Esophagus (tissue), 2 donors: Measurements from ENCODE around the gene PDHA2. TPM values are rescaled to one million over a fixed set of nuclear protein-coding genes. Genes with fewer than 3 reads are reported as not detected.

Source experiments
- H3K27ac ChIP-seq, 2 donors: one replicate each; pipeline ENCODE4 v1.5.1; 2013; ENCODE audit warnings: low read depth in 2 of 2, mild to moderate bottlenecking in 2 of 2, inconsistent platforms in 1 of 2, low read length in 1 of 2, moderate library complexity in 1 of 2
- H3K27me3 ChIP-seq, 2 donors: one replicate each; pipeline ENCODE4 v1.6.1; 2013; ENCODE audit warnings: low read length in 2 of 2, control low read depth in 1 of 2, mild to moderate bottlenecking in 1 of 2; ENCODE audit not compliant: insufficient read depth in 2 of 2, control insufficient read depth in 1 of 2
- H3K36me3 ChIP-seq, 2 donors: one replicate each; pipeline ENCODE4 v1.6.1; 2013; ENCODE audit warnings: low read length in 1 of 2; ENCODE audit not compliant: control insufficient read depth in 2 of 2, insufficient read depth in 2 of 2
- H3K4me1 ChIP-seq, 2 donors: one replicate each; pipeline ENCODE4 v1.6.1; 2013; ENCODE audit warnings: low read length in 1 of 2; ENCODE audit not compliant: control insufficient read depth in 2 of 2, insufficient read depth in 2 of 2
- H3K4me3 ChIP-seq, 2 donors: one replicate each; pipeline ENCODE4 v1.5.1; 2013; ENCODE audit warnings: low read length in 2 of 2, mild to moderate bottlenecking in 2 of 2, low read depth in 1 of 2, moderate library complexity in 1 of 2
- H3K9me3 ChIP-seq, 2 donors: one replicate each; pipeline ENCODE4 v1.6.1; 2013; ENCODE audit warnings: mild to moderate bottlenecking in 2 of 2, low read depth in 1 of 2, low read length in 1 of 2, moderate library complexity in 1 of 2; ENCODE audit not compliant: control insufficient read depth in 2 of 2, insufficient read depth in 1 of 2
- WGBS, 2 donors: extraction: QIAGEN DNeasy Blood & Tissue Kit; methylation state at CpG; one replicate each; pipeline ENCODE4 v1.1.7; 2013; 5-methylcytosine and 5-hydroxymethylcytosine counted together
- polyA plus RNA-seq, 2 donors: library from polyadenylated mRNA; stranded (reverse); fragments of 200-250 nt; gene quantifications; one replicate each; pipeline ENCODE4 v1.2.3, GENCODE V29; 2013
- donor health status: healthy with polysubstance abuse.
- donor health status: Bipolar disorder and iron deficiency.

Gene PDHA2
- not detected for polyA plus RNA-seq

DNA sequence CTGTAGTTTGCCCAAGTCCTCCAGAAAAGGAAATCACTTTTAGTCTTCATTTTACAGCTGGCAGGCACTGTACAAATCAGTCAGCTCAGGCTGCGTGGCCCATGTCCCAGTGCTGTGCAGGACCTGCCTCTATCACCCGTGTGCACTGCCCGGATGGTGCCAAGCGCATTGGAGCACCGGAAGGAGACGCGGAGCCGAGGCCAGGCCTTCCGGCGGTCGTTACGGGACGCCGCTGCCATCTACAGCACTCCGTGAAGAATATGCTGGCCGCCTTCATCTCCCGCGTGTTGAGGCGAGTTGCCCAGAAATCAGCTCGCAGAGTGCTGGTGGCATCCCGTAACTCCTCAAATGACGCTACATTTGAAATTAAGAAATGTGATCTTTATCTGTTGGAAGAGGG lies at the start of gene PDHA2:
Gene PDHA2 (plus strand): TSS at position 203 of the 400 bp plus-strand sequence. CDS start 58 bp downstream, at position 261.
- Histone ChIP-seq H3K27ac (no peak within 1 kb of the TSS), H3K9me3 (peaks cover 0 to 6% of the 10 kb centered on the region in 2 donors), H3K27me3 (no peaks in the 10 kb centered on the region), H3K36me3 (no peaks in the 10 kb centered on the region), H3K4me3 (no peak within 1 kb of the TSS), H3K4me1 (no peaks in the 10 kb centered on the region)
- WGBS, 2 donors, result 95 to 96% methylated on average over 22 of the region's 22 CpGs

DNA sequence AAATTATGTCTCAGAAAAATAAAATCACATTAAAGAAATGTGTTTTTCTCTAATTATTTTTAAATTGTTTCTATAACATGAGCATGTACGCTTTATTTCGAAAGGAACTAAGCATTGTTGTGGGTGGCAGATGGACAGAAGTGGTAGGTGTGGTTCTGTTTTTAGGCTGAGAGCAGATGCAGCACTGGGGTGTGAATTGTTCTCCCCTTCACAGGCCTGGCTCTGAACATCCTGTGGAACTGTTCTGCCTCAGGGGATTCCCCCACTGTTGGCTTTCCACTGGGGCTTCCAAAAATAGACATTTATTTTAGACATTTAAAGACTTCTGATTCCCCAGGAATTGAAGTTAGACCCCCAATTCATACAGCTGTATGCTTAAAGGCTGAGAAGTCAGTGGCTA lies 41.9 kb upstream of the PDHA2 start:
- Histone ChIP-seq H3K4me3 (no peak overlapping the region), H3K9me3 (no peaks in the 10 kb centered on the region)
- 75 to 81% methylated on average over 2 of the region's 2 CpGs for WGBS, 2 donors

DNA sequence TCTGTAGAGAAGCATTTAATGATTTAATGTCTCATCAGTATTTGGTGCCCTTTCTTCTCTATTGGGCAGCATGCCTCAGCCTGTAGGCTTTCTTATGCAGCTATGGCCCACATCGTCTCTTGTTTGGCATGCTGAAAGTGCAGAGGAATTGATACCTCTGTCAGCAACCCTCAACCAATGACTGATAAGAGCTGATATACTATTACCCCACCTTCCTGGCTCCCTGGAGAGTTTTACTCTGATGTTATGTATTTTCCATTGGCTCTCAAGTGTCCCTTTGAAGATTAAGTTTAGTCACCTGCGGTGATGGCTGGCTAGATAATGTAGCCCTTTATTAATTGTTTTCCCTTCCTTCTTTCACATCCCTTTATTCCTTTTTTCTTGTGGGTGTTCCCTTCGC lies 41.2 kb upstream of the PDHA2 start:
- no peak overlapping the region for H3K27ac ChIP-seq
- H3K4me3 ChIP-seq, result no peak overlapping the region
- H3K27me3 ChIP-seq, result no peaks in the 10 kb centered on the region
- H3K4me1 ChIP-seq, result no peaks in the 10 kb centered on the region
- no peaks in the 10 kb centered on the region for H3K36me3 ChIP-seq
- H3K9me3 ChIP-seq, result no peaks in the 10 kb centered on the region
- 66 to 79% methylated on average over 3 of the region's 3 CpGs for WGBS, 2 donors

More for the DNA sequence above, 41.9 kb upstream of the PDHA2 start:
- H3K27ac ChIP-seq, result no peak overlapping the region
- no peaks in the 10 kb centered on the region for H3K36me3 ChIP-seq
- no peaks in the 10 kb centered on the region for H3K4me1 ChIP-seq
- H3K27me3 ChIP-seq, result no peaks in the 10 kb centered on the region

DNA sequence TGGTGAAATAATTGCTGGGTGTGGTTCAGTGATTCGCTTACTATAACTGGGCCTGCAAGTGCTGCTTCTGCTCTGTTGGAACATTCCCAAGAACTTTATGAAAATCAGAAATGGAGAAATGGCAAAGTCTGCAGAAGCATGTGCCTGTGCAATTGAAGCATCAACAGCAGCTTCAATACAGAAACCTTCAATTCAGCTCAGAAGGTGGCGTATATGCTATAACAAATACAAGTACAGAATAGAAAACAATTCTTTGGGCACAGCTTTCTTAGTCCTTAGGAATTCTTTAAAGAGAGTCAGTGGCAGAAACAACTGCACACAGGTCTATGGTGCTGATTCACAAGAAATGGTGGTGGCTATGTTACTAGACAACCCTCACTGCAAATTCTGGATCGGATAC lies 18.0 kb upstream of the PDHA2 start:
- 67 to 69% methylated on average over 3 of the region's 3 CpGs for WGBS, 2 donors
- H3K36me3 ChIP-seq, result no peaks in the 10 kb centered on the region
- H3K4me1 ChIP-seq, result no peaks in the 10 kb centered on the region
- H3K27me3 ChIP-seq, result no peaks in the 10 kb centered on the region
- no peaks in the 10 kb centered on the region for H3K9me3 ChIP-seq
- H3K4me3 ChIP-seq, result no peak overlapping the region
- H3K27ac ChIP-seq, result no peak overlapping the region

DNA sequence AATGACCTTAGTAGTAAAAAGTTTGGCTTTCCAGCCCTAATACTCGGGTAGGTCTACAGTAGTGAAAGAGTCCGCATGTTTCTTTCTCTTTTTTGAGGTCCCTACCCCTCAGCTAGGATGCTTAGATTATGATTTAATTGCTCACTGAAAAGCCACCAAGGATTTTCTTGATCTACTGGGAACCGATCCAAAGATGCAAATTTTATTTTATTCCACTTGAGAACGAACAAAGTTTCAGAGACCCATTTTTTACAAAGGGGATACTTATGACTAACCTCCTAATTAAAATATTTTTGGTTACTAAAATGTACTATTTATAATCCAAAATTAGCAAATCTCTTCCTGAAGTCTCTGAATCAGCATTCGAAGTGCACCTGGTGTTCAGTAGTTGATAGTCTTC lies 14.3 kb upstream of the PDHA2 start:
- WGBS, 2 donors, result 72 to 74% methylated on average over 5 of the region's 5 CpGs

GRCh38 chr4:95830651-95831050 lies 9.2 kb upstream of the PDHA2 start:
- Histone ChIP-seq H3K4me3 (no peak overlapping the region), H3K27ac (no peak overlapping the region), H3K9me3 (no peaks in the 10 kb centered on the region), H3K27me3 (no peaks in the 10 kb centered on the region), H3K4me1 (no peaks in the 10 kb centered on the region), H3K36me3 (no peaks in the 10 kb centered on the region)
- WGBS, 2 donors, result 94 to 96% methylated on average over 2 of the region's 2 CpGs

More for the DNA sequence above, 14.3 kb upstream of the PDHA2 start:
- Histone ChIP-seq H3K9me3 (no peaks in the 10 kb centered on the region), H3K36me3 (no peaks in the 10 kb centered on the region), H3K4me1 (no peaks in the 10 kb centered on the region), H3K27me3 (no peaks in the 10 kb centered on the region), H3K27ac (no peak overlapping the region), H3K4me3 (no peak overlapping the region)

- Histone ChIP-seq H3K27ac (no peak overlapping the region), H3K9me3 (no peaks in the 10 kb centered on the region), H3K4me3 (no peak overlapping the region), H3K27me3 (no peaks in the 10 kb centered on the region), H3K36me3 (no peaks in the 10 kb centered on the region), H3K4me1 (no peaks in the 10 kb centered on the region)
- 48 to 57% methylated on average over 4 of the region's 4 CpGs for WGBS, 2 donors
These were observed 8.7 kb upstream of the PDHA2 start for GRCh38 chr4:95831166-95831565.

DNA sequence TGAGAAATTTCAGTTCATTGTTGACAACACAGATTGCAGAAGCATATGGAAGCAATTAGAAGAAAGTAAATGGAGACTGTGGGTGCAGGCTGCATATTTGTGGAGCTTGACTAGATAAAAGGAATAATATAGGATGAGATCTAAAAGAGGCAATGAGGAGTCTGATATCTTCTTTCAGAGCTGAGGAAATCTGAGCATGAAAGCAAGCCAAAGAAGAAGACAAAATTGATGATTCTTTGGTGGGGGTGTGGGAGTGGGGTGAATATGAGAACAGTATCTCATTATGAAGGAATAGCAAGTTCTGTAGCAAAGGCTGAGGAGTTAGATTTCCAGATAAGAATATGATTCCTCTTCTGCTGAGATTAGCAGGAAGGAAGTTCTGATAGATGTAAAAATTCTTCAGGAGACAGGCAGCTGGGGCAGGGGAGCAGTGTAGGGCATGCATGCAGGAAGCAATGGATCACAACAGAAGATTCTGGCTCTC lies 6.1 kb upstream of the PDHA2 start:
- no peak overlapping the region for H3K4me3 ChIP-seq
- no peaks in the 10 kb centered on the region for H3K27me3 ChIP-seq
- H3K9me3 ChIP-seq, result no peaks in the 10 kb centered on the region
- no peak overlapping the region for H3K27ac ChIP-seq
- H3K4me1 ChIP-seq, result no peaks in the 10 kb centered on the region
- H3K36me3 ChIP-seq, result no peaks in the 10 kb centered on the region

DNA sequence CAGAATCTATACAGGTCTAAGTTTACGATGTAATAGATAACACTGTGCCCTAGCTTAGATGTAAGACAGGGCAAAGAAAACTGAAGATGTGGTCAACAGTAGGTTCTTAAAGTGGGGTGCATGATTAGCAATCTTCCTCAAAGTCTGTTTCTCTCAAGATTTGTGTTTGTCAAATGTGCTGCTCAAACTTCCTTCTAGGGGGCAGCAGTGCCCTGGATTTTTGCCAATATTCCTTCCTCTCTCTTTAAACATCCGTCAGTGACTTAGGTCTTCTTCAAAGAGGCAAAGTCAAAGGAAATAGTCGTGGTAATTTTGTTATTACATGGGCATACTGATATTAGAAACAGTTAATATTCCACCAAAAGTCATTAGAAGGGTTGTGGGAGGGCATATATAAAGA lies 4.2 kb upstream of the PDHA2 start:
- Histone ChIP-seq H3K27me3 (no peaks in the 10 kb centered on the region), H3K36me3 (no peaks in the 10 kb centered on the region), H3K4me1 (no peaks in the 10 kb centered on the region), H3K4me3 (no peak overlapping the region), H3K9me3 (peaks cover 0 to 6% of the 10 kb centered on the region in 2 donors), H3K27ac (no peak overlapping the region)
- WGBS, 2 donors, result 36 to 39% methylated on average over 3 of the region's 3 CpGs

DNA sequence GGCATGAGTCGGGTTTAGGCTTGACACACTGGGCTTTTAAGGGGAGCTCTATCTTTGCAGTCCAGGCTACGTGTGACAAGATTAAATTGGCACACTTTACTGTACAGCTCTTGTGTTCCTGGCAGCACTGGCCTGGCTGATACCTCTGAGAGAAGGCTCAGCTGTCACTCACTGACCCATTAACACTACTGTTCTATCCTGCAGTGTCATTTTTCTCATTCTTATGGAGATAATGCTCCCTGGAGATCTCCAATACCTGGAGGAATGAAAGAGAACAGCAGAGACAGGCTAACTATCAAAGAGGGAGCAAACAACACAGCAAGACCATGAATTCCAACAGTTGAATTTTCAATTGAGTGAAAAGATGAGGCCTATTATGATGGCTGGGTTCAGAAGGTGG lies 1.7 kb upstream of the PDHA2 start:
- 71 to 78% methylated on average over 2 of the region's 2 CpGs for WGBS, 2 donors
- Histone ChIP-seq H3K27ac (no peak overlapping the region), H3K4me1 (no peaks in the 10 kb centered on the region), H3K36me3 (no peaks in the 10 kb centered on the region), H3K9me3 (peaks cover 0 to 6% of the 10 kb centered on the region in 2 donors), H3K27me3 (no peaks in the 10 kb centered on the region), H3K4me3 (no peak overlapping the region)
